Measurements from ENCODE around the gene AAK1. TPM values are rescaled to one million over a fixed set of nuclear protein-coding genes. Genes with fewer than 3 reads are reported as not detected.
"Not testable (repeated sequence)": the region's sequence is repeated elsewhere in the genome, so short reads cannot be mapped to it uniquely, and the experiment has no call there.

The AAK1 gene
- polyA plus RNA-seq, 1 donor, result 16.3 TPM

- no peak for DNase-seq
These were observed 16.5 kb upstream of the AAK1 start for GRCh38 chr2:69659941-69660483.

GRCh38 chr2:69659349-69659748, 15.8 kb upstream of the AAK1 start:
- DNase-seq, result no peak

- DNase-seq, result no peak
These were observed 8.7 kb upstream of the AAK1 start for GRCh38 chr2:69652206-69652605.

- DNase-seq, result not testable (repeated sequence)
These were observed 3.7 kb upstream of the AAK1 start for GRCh38 chr2:69647196-69647595.

DNA sequence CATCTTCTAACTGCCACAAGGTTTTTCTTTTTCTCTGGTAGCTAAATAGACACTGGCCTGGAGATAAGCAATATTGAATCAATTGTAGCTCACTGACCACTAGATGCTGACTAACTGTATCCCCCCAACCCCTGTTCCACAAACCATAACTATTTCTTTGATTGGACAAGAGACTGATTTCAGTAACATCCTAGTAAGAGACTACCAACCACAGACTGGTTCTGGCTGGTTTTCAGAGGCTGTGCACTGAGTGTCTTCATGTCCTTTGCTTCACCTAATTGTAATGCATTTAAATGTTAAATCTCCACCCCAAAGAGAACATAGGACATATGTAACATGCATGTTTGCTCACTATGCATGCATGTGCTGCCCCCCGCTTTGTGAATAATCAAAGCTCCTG, 3.2 kb upstream of the AAK1 start:
- DNase-seq, result no peak

DNA sequence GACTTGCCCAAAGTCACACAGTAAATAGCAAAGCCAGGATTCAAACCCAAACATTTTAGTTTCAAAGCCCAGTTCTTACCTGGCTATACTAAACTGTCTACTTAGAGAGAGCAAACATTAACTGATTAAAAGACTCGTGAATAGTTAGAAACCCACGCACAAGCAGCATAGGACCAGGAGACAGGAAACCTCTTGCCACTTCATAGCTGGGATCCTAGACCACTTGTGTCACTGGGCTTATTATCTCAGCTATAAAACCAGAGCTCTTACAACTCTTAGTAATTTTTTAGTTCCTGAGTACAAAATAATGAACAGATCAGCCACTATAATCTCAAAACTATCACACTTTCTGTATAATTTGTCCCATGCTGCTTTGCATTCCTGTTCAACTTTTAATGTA, 2.4 kb upstream of the AAK1 start:
- DNase-seq, result no peak

- no peak for DNase-seq
These were observed 1.5 kb upstream of the AAK1 start for GRCh38 chr2:69645031-69645431.

GRCh38 chr2:69644506-69644979, 1.0 kb upstream of the AAK1 start:
- DNase-seq, result no peak

- DNase-seq, result peak; percentile 76
These were observed 584 bp downstream of the AAK1 start for GRCh38 chr2:69642709-69643601.

DNA sequence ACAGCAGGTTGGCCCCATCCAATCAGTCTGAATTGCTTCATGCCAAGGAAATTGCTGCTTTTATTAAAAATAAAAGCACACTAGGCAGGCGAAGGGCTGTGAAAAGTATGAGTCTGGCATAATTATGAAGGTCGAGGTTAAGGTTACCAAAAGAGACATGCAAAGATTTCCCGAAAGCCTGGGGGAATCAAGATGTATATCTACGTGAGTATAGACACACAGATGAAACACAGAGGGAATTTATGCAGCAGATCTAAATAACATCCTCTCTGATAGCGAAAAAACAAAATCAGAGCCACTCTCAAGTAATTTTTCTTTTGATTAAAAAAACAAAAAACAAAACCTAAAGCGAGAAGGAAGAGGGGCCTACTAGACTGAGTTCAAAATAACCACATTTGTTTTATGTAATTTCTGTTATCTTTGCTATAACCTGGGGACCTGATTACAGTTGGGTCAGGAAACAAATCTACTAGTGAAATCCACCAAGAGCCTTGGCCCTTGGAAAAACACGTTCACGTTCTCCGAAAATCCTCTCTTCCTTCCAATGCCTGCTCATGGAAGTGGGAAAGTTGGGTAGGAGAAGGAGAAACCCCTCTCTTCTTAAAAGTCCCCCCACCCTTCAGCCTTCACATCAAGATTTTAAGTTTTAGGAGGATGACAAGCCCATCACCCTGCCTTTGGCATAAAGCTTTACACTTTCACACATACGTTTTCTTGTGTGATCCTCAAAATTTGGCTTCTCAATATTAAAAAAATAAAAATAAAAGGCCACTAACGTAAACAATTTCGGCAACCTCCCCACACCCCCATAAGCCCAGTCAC, 1.4 kb downstream of the AAK1 start:
- no peak for DNase-seq

DNA sequence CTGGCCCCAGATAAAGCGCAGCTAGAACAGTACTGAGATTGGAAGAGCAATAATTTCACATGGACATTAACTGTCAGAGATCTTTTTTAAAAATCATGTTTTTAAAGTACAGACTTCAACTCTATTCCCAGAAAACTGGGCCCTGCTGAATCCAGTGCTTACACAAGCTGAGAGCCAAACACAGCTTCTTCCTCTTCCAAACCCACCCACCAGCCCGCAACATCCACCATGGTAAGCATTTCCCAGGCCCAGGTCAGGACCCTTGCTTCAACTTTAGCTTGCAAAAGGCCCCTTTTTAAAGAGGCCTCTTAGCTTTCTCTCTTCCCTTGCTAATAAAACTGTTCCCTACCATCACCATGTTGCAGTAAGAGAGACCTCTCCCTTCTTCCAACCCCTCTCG, 2.1 kb downstream of the AAK1 start:
- DNase-seq, result no peak

GRCh38 chr2:69639266-69639665, 4.3 kb downstream of the AAK1 start:
- DNase-seq, result no peak

DNA sequence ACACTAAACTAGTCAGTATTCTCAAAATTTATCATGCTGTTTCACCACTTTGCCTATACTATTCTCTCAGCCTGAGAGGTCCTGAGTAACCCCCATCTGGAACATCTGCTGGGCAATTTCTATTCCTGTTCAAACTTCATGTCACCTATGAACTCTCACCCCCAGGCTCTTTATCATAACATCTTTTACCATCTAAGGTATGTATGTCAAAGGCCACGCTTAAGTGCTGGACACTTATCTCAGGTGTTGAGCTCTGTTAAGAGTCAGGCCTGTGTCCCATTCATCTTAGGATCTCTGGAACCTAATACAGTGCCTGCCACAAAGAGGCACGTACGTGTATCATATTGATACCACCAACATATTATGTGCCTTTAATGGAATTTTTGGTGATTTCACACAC, 4.9 kb downstream of the AAK1 start:
- DNase-seq, result no peak

DNA sequence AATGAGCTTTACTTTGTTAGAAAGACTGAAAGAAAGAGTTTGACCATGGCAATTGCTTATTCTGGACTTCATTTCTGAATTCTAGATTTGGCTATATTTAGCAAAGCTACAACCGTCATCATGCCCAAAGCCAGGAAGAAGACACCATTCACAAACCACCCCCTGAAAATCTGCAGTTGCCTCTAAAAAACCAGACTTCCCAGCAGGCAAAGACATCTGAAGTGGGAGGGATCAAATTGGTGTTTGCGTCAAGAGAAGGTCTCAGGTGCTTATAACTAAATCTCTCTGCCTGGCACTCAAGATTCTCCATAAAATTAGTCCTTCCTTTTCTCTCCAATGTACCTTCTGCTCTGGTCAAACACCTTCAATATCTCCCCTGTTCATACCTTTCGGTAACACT, 5.6 kb downstream of the AAK1 start:
- no peak for DNase-seq

- DNase-seq, result no peak
These were observed 7.1 kb downstream of the AAK1 start for GRCh38 chr2:69636395-69636794.

DNA sequence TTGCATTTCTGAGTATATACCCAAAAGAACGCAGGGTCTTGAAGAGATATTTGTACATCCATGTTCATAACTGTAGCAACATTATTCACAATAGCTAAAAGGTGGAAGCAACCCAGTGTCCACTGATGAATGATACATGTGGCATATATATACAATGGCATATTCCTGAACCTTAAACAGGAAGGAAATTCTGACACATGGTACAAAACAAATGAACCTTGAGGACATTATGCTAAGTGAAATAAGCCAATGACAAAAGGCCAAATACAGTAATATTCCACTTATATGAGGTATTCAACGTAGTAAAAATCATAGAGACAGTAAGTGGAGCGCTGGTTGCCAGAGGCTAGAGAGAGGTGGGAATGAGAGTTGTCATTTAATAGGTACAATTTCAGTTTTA, 8.1 kb downstream of the AAK1 start:
- no peak for DNase-seq

- no peak for DNase-seq
These were observed 9.2 kb downstream of the AAK1 start for GRCh38 chr2:69634196-69634821.

DNA sequence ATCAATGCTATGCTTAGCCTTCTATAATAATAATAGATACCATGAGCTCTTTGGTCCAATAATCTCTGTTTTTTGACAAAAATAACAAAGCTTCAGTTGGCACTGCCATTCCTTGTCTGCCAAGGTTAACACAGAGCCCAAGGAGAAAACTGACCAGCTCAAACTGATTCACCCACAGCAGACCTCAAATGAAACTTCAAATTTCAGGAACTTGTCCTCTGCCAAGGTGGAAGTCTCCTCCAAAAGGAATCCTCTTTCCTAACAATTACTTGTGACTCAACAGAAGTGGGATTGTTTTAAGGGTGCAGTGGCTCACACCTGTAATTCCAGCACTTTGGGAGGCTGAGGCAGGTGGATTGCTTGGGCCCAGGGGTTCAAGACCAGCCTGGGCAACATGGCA, 12.1 kb downstream of the AAK1 start:
- DNase-seq, result no peak

DNA sequence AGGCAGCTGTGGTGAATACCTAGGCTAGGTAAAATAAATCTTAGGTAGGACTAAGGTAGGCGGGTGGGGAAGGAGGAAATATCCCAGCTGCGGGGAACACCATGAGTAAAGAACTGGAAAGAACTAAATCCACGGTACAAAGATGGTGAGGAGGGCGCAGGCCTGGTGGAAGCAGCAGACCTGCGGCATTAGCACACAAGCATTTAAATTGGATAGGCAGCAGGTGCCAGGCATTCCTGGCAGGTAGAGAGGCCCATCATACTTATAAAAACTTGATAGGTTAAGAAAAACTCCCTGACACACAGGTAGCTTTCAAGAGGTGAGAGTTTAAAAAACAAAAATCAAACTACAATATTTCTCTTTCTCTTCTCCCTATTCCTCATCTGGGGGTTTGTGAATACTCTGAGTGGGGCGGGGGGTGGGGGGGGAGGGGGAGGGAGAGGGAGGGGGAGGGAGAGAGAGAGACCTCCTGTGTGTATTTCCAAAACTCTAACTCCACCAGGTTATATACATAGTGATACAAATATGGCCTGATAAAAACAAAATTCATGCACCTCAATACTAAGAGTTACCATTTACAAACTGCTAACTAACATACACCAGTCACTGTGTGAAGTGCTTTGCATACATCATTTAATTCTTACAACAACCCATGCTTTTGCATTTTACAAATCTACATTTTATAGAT, 13.5 kb downstream of the AAK1 start:
- no peak for DNase-seq

DNA sequence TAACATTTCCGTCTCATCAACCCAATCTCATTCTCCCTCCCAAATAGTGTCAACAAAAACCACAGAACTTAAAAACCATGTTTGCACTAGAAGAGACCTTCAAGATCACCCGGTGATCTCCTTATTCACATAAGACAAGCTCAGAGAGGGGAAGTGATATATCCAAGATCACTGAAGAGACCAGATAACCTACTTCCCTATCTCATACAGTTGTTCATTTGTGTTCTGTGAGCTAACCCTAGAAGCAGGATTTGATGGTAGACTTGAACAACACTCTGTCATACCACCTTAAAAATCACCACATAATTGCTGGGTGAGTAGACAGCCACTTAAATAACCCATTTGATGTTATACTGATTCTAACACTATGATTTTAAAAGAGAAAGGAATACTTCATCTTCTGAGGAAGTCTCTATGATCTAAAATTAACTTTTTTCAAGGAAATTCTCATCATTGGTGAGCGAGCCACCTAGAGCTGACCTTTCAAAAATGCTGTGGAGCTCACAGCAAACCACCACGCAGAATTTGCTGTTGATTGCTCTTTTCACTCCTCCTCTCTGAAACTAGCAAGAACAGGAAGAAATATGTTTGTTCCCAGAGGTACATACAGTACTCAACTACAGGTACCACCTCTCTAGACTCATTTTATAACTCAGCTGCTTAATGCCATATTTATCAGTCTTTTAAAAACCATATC, 15.1 kb downstream of the AAK1 start:
- no peak for DNase-seq

GRCh38 chr2:69625078-69625795, 18.3 kb downstream of the AAK1 start:
- no peak for DNase-seq
